NCI-H128 (cell line): ENCODE data around the gene FOXP1.
"Not testable (repeated sequence)": the region's sequence is repeated elsewhere in the genome, so short reads cannot be mapped to it uniquely, and the experiment has no call there.

Experiments
- DNase-seq: peaks from one replicate; lab custom pipeline; 2025; ENCODE audit not compliant: unreplicated experiment; lab: John Stamatoyannopoulos, UW

Gene FOXP1

DNA sequence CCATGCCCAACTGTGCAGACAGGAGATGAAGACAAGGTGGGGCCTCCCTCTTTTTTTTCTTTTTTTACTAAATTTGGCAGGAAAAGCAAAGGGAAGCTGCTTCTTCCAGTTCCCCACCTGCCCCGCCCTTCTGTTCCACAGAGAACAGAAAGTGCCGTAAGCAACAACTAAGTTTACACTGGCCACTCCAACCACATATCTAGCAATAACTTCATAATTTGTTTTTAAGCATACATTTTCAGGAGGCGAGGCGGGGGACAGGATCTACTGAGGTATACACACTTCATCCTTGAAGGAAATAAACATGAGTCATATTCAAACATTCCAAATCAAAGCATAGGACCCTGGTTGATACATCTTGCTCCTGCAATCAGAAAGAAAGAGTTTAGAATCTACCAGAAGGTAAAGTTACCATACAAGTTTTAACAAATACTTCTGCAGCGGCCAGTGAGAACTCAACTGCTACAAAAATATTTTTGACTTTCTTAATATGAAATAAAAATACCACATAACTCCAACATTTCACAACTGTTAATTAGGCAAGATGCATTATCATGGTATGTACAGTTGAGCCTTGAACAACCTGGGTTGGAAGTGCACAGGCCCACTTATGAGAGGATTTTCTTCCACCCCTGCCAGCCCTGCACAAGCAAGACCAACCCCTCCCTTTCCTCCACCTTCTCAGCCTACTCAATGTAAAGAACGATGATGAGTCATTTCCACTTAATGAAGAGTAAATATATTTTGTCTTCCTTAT lies 50.7 kb downstream of the FOXP1 start:
- no peak for DNase-seq

DNA sequence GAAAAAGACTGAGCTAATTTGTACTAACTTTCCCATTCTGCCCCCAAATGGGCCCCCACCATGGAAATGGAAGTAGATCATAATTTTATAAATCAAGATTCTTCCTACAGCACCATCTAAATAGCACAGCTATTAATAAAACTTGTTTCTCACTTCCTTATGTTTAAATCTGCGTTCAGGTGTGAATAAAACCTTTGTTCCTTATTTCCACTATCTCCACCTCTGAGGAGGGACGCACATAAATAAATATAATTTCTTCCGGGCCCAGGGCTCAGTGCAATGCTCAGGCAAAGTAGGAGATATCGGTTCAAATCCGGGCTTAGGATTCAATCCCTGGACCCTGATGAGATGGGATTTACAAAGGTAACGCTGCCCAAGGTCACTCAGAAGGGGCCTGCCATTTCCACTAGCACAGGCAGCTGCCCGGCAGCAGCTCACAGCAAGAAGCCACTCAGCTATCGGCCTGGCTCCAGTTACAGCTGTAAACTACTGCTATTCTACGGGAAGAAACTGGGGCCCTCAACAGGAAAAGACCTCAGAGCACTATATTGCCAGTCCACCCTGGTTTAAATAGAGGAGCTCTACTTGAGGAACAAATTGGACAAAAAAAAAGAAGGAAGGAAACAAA lies 52.5 kb downstream of the FOXP1 start:
- DNase-seq: no peak

DNA sequence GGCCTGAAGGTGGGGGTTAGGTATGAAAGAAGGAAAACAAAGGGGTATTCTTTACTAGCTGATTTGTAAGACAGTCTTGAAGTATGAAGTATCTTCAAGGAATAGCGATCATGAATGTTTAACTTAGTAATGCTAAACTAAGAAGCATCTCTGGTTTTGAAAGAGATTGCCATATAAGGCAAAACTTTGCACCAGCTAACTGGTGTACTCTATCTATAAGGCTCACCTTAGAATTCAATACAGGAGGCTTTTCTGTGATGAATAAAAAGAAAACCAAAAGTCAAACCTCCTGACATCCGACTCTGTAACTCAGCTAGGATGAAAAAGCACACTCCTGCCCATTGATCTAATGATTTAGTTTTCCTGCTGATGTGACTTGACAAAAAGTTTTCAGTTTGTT lies 54.7 kb downstream of the FOXP1 start:
- no peak for DNase-seq

DNA sequence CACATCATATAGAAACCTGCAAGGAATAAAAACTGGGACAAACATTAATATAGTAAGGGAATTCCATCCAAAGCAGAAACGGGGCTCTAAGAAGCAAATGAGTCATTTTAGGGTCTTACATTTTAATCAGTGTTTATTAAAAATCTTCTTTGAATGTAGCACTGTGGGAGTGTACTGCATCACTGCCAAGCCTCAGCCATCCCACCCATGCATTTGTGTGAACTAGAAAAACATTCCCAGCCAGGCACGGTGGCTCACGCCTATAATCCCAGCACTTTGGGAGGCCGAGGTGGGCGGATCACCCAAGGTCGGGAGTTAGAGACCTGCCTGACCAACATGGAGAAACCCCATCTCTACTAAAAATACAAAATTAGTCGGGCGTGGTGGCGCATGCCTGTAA lies 57.1 kb downstream of the FOXP1 start:
- not testable (repeated sequence) for DNase-seq

DNA sequence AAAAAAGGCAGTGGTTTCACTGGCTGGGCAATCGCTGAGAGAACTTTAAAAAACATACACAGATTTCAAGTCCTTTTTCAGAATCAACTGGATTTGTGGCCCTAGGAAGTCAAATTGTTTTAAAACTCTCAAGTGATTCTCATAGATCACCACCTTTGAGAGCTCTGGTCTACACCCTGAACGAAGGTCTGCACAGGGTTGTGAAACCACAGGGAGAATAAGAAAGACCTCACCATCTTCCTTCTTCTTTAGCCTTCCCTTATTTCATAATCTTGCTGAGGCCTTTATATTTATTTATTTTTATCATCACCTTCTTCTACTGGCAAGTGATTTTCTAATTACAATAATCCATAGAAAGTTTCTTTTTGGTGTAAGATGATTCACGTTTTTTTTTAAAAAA lies 58.1 kb downstream of the FOXP1 start:
- no peak for DNase-seq

DNA sequence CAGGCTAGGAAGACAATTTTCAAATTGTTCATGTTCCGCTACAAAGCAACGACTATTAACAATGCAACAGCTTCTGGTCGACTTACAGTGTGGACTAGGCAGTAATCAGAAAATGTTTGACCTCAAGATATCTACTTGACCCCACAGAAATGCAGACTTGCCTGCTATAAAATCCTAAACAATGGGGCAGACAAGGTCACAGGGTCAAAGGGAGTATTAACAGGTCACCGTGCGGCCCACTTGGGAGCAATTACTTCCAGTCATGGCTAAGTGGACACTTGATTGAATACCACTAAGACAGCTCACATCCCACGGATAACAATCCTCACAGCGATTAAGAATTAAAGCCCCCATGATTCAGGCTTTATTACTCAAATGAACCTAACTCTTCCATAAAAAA lies 58.9 kb downstream of the FOXP1 start:
- no peak for DNase-seq

DNA sequence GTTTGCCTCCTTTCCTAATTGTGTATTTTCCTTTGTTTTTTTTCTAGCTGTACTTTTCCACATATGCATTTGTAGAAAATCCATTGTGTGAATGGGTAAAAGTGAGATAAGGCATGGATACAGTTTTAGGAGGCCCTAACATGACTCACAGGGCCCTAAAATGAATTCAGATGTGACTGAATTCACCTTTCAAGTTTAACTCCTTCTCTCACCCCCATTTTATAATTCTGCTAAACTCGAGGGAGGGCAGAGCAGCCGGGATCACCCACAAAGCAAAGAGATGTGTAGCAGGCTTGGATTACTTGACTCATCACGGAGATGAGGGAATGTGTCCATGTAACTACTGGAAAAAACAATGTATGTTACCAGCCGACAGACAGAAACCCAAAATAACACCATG lies 59.9 kb downstream of the FOXP1 start:
- no peak for DNase-seq

DNA sequence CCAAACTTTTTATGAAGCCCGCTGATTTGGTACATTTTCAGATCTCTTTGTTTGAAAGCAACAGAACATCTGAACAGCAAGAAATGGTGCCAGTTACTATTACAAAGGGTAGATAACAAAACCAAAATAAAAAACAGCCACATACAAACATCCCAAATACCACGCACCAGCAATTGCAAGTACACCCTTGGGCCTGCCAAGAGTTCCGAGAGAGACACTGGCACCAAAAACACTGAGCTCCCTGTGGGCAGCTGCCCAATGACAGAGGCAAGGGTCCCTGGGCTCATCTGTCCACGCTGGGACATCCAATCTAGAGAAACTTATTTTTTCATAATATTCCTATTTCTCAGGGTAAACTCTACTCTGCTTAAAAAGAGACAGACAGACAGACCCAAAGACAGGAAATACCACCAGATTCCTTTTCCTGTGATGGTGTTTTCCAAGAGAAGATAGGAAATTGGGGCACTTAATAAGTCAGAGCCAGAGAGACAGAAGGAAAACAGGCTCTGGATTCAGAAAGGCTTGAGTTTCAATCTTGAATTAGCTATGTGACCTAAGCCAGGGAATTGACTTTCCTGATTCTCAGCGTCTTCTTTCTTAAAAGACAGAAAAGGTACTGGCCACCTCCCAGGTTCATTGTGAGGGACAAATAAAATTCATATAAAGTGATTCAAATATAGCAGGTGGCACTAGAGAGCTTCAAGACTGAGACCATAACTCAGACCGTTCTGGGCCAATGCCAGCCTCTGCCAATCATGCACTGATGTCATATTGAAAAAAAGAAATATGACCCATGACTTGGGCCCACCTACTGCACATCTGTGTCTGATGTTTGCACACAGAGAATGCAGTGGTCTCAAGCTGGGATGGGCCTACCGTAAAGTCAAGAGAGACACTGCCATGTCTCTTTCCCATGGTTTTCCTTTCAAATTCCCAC lies 61.3 kb downstream of the FOXP1 start:
- DNase-seq: no peak

DNA sequence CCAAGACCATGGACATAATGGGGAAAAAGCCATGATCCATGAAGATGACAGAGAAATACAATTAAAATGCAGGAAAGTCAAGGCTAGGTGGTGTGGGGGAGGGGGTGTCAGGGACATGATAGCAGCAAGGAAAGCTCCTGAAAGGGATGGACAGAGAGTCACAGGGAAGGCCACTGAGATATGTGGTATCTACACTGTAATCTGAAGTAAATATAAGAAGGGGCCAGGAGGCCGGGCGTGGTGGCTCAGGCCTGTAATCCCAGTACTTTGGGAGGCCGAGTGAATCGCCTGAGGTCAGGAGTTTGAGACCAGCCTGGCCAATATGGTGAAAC lies 62.5 kb downstream of the FOXP1 start:
- DNase-seq: no peak

DNA sequence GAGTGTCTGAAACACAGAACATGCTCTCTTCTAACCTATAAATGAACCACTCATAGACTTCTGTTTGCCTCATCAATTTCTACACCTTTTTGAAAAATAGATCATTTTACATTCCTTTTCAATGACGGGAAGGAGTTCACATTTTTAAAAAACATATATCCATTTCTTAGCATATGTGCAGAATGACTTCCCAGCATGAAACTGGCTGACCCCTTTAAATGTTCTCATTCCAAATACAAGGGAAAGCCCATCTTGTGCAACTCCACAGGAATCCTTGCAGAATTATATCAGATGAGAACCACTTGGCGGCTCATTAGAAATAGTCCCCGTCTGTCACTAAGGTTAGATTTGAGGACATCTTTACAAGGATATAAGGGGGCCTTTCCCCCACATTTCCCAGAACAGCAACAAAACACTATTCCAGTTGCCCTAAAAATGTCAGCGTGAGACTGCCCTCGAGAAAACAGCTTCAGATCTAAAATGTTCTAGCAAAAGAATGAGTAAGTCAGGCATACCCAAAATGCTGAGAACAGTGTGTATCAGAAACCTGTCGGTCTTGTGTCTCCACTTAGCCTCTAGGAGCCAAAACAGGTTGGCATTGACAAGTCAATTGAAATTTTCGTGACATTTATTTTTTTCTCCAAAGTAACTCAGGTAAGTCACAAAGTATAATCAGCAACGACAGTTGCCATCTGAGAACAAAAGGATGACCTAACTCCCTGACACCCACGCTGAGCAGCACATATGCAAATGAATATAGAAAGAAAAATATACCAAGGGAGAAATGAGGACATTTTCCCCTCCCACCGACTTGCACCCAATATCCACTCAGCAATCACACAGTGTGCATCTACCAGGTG lies 63.1 kb downstream of the FOXP1 start:
- DNase-seq: no peak

DNA sequence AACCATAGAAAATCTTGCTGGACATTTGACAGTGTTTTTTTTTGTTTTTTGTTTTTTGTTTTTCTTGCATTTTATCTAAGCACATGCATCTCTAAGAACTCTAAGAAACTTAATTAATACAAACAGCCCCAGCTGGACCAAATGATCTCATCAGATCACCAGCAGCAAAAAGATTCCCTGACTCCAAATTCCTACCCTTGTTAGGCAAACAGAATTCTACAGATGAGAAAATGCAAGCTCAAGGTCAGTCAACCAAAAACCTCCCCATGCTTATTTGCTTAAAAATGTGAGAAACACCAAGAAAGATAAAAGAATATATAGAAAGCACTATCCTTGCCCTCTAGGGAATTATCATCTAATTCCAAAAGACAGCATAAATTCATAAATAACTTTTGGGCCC lies 65.4 kb downstream of the FOXP1 start:
- DNase-seq: no peak

DNA sequence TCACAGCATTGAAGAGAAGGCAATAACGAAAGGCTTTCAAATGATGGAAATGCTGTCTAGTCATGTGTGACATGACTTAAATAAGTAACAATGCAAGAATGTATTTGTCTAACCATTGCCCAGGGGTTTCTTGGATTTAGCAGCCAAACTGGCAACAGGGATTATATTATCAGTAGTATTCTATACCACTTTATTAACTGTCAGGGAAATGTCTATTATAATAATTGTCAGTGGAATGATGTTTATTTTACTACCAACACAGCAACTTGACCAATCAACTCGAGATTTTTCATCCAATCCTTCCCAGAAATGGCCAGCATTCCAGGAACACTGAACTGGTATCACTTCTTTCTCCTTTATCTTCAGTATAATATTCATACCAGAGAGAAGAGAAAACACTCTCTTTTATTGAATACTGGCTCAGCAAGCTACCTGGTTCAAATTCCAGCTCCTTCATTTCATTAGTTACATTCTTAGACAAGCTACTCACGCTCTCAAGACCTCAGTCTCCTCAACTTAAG lies 66.2 kb downstream of the FOXP1 start:
- DNase-seq: no peak

DNA sequence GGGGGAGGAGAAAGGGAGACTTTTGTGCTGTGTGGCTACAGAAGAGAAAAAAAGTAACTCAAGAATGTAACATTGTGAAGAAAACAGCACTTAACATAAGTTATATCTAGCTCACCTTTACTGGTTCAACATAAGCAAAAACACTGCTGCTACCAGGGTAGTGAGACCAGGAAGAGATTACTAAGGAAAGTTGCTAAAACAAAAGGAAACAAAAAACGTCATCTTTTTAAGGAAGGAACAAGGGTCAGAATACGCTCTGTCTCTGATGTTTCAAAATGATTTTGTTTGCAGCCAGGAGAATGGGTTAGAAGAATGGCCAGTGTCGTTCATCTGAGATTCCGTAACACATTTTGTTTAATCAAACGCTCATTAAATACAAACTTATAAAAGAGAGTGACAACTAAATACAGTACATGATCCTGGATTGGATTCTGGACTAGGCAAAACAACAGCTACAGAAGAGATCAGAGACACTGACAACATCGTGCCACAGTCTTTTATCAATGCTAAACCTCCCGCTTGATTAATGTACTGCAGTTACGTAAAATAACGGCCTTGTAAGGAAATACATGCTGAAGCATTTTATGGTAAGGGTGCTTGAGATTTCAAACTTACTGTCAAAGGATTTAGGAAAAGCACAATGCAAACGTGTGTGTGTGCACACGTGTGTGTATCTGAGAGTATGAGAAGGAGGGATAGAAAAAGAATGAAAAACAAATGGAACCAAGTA lies 67.7 kb downstream of the FOXP1 start:
- no peak for DNase-seq

DNA sequence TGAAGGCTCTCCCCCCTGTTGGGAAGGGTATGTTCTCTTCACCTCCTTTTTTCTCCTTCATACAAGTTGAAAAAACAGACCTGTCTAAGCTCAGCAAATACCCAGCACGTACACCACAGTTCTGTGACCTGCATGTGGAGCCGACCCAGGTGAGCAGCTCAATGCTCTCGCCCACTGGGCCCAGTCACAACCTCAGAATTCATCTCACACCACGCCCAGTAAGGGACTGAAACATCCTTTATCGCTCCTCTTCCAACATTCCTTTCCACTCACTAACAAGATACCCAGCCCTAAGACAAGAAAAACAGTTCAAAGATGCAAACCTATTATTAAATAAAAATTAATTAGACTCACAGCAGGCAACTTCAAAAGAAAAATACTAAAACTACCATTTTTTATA lies 68.9 kb downstream of the FOXP1 start:
- DNase-seq: no peak

DNA sequence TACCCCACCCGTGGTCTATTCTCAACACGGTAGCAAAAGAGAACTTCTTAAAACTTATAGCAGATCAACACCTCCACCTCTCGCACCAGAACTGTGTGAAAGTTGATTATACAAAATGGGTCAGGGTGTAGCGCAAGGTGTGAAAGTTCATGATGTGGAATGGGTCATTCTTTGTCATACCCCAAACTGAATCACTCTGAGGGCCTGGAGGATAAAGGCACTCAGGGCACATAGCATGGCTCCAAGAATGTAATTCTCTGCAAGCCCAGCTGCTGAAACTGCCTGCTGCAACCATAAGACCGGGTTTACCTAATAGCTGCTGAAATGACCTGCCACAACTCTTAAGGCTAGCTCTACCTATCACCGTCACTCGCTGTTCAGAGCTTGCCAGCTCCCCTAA lies 70.0 kb downstream of the FOXP1 start:
- no peak for DNase-seq

DNA sequence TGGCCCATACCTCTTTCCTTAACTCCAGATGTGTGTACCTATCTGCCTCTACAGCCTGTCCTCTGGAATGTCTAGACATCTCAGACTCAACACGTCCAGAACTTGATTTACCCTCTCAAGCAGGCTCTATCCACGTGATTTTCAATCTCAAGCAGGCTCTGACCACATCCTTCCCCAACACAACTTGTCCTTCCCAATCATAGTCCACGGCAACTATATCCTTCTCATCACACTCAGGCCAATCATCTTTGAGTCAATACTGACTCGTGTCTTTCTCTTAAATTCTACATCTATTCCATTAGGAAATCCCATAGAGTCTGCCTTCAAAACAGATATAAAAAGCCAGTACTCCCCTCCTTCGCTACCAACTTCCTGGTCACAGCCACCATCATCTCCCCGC lies 70.4 kb downstream of the FOXP1 start:
- DNase-seq: no peak

DNA sequence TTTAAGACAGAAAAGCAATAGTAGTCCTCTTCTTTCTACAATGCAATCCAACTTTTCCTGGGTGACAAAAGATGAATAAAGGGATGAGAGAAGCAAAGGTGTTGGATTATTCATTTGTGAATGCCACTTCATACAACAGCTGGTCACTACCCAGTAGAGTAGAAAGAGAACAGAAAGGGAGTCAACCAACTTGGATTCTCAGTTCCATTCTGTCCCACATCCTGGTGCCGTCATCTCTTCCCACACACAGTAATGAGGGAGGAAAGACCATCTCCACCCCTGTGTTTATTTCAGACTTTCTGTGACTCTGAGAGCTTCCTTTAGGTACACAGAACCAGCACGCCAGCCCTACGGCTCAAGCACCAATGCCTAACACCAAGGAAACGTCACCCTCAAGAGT lies 71.0 kb downstream of the FOXP1 start:
- DNase-seq: no peak

DNA sequence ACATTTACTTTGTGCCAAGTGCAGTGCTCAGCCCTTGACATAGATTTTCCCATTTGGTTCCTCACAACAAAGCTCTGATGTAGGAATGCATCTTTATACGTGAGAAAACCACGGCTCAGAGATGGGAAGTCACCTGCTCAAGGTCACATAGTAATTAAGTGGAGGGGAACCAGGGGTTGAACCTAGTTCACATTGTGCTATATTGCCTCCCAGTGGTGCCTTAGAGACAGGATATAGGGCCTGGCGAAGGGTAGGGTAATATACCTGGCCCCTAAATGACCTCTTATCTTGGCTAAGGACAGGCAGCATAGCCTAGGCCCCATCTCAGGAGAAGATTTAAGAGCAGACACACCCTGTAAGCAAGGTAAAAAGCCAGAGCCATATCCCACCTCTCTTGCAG lies 71.5 kb downstream of the FOXP1 start:
- DNase-seq: no peak

DNA sequence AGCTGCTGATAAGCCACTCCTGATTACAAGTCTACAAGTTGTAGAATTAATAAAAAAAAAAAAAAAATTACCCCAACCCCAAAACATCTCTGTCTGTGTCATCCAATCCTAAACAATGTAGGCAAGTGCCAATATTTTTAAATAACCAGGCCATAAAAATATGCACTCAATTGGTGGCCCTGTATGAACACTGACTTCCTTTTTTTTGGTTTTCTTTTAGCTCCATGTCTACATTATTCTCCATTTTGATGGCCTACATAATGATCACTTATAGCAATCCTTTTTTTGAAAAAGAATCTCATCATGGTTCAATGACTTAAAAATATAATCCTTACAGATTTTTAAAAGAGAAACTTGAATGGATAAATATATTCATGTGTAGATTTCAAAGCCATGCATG lies 72.1 kb downstream of the FOXP1 start:
- no peak for DNase-seq

DNA sequence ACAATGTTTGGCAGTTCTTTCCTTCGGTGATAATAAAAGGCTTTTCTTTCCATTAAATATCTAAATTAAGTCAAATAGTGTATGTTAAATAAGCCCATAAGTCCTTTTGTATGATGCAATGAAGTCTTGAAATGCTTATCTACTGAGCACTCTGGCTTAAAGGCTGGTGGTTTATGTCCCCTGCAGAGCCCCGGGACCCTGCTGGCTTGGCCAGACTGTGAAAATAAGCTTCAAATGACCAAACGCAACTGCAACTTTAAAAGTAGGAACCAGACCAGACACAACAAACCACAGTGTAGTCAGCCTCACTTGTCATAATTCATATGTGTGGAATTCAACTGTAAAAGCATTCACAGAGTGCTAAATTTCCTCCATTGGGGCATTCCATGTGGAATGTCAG lies 72.5 kb downstream of the FOXP1 start:
- DNase-seq: no peak
